HepG2 (cell line): ENCODE results near the gene MAPK12. TPM values are rescaled to one million over a fixed set of nuclear protein-coding genes. Genes with fewer than 3 reads are reported as not detected.

ENCODE experiments used
- CCDC6 ChIP-seq: sonication (generic); formaldehyde crosslinking; IDR thresholded peaks from 2 replicates; pipeline ENCODE4 v1.8.1; 2022; ENCODE audit warnings: mild to moderate bottlenecking, missing genetic modification reagents, moderate library complexity
- ELF1 ChIP-seq: sonication (generic); formaldehyde crosslinking; IDR thresholded peaks from 2 replicates; pipeline ENCODE4 v1.4.0; 2020; ENCODE audit warnings: missing genetic modification reagents
- FIP1L1 ChIP-seq: fragments of 200-400 bp; formaldehyde crosslinking; IDR thresholded peaks from 2 replicates; pipeline ENCODE4 v1.6.1; 2018; ENCODE audit warnings: low read depth, mild to moderate bottlenecking, low read length, moderate library complexity, borderline replicate concordance; ENCODE audit not compliant: insufficient read depth
- GFI1 ChIP-seq: sonication (generic); formaldehyde crosslinking; IDR thresholded peaks from 2 replicates; pipeline ENCODE4 v1.5.0; 2020; ENCODE audit warnings: missing genetic modification reagents, mild to moderate bottlenecking, borderline replicate concordance
- HOXA9 ChIP-seq: sonication (generic); formaldehyde crosslinking; IDR thresholded peaks from 2 replicates; pipeline ENCODE4 v1.8.1; 2022; ENCODE audit warnings: missing genetic modification reagents, mild to moderate bottlenecking, moderate library complexity, borderline replicate concordance
- IKZF4 ChIP-seq: sonication (generic); formaldehyde crosslinking; IDR thresholded peaks from 2 replicates; pipeline ENCODE4 v1.5.1; 2020; ENCODE audit warnings: borderline replicate concordance, mild to moderate bottlenecking, low read depth, missing genetic modification reagents; ENCODE audit errors: not compliant biosample characterization
- SNAPC5 ChIP-seq: sonication (generic); formaldehyde crosslinking; IDR thresholded peaks from 2 replicates; pipeline ENCODE4 v1.8.1; 2023; ENCODE audit warnings: mild to moderate bottlenecking, missing genetic modification reagents, borderline replicate concordance
- UBTF ChIP-seq: sonication (generic); formaldehyde crosslinking; IDR thresholded peaks from 2 replicates; pipeline ENCODE4 v1.4.0; 2020; ENCODE audit warnings: mild to moderate bottlenecking, missing genetic modification reagents
- WIZ ChIP-seq: sonication (generic); formaldehyde crosslinking; IDR thresholded peaks from 2 replicates; pipeline ENCODE4 v1.5.1; 2020; ENCODE audit warnings: mild to moderate bottlenecking, missing genetic modification reagents
- ZBTB10 ChIP-seq: sonication (generic); formaldehyde crosslinking; IDR thresholded peaks from 2 replicates; pipeline ENCODE4 v1.4.0; 2020; ENCODE audit warnings: missing genetic modification reagents, borderline replicate concordance
- ZBTB3 ChIP-seq: sonication (generic); formaldehyde crosslinking; IDR thresholded peaks from 2 replicates; pipeline ENCODE4 v1.4.0; 2020; ENCODE audit warnings: low read depth, mild to moderate bottlenecking, moderate library complexity, missing genetic modification reagents, borderline replicate concordance
- ZBTB4 ChIP-seq: sonication (generic); formaldehyde crosslinking; IDR thresholded peaks from 2 replicates; pipeline ENCODE4 v1.4.0; 2020; ENCODE audit warnings: missing genetic modification reagents, mild to moderate bottlenecking, borderline replicate concordance
- ZMYM2 ChIP-seq: sonication (generic); formaldehyde crosslinking; IDR thresholded peaks from 2 replicates; pipeline ENCODE4 v1.8.0; 2022; ENCODE audit warnings: mild to moderate bottlenecking, missing genetic modification reagents
- ZNF101 ChIP-seq: sonication (generic); formaldehyde crosslinking; IDR thresholded peaks from 2 replicates; pipeline ENCODE4 v1.4.0; 2020; ENCODE audit warnings: mild to moderate bottlenecking, low read depth, missing genetic modification reagents, borderline replicate concordance
- ZNF180 ChIP-seq: sonication (generic); formaldehyde crosslinking; IDR thresholded peaks from 2 replicates; pipeline ENCODE4 v1.4.0; 2020; ENCODE audit warnings: low read depth, missing genetic modification reagents, borderline replicate concordance
- ZNF234 ChIP-seq: sonication (generic); formaldehyde crosslinking; conservative IDR thresholded peaks from 2 replicates; pipeline ENCODE4 v1.5.1; 2020; ENCODE audit warnings: mild to moderate bottlenecking, missing genetic modification reagents
- ZNF460 ChIP-seq: sonication (generic); formaldehyde crosslinking; IDR thresholded peaks from 2 replicates; pipeline ENCODE4 v1.5.1; 2020; ENCODE audit warnings: missing genetic modification reagents, mild to moderate bottlenecking, borderline replicate concordance
- ZNF589 ChIP-seq: sonication (generic); formaldehyde crosslinking; conservative IDR thresholded peaks from 2 replicates; pipeline ENCODE4 v1.8.0; 2022; ENCODE audit warnings: mild to moderate bottlenecking, moderate library complexity, missing genetic modification reagents
- ZNF720 ChIP-seq: sonication (generic); formaldehyde crosslinking; IDR thresholded peaks from 2 replicates; pipeline ENCODE4 v1.4.0; 2020; ENCODE audit warnings: missing genetic modification reagents
- ZNF780A ChIP-seq: sonication (generic); formaldehyde crosslinking; IDR thresholded peaks from 2 replicates; pipeline ENCODE4 v1.8.0; 2022; ENCODE audit warnings: mild to moderate bottlenecking, missing genetic modification reagents, moderate library complexity
- polyA plus RNA-seq, 8 experiments: library from polyadenylated mRNA; depleted of rRNA in 3 of 8; stranded (reverse) in 7 of 8; unstranded in 1 of 8; fragments of >200 nt; fragmentation: Illumina TruSeq in 4 of 8; extraction: Trizol in 4 of 8; gene quantifications; 2 replicates each; pipeline versions ENCODE4 v1.2.1 to v1.2.3, GENCODE V29; 2011 to 2016; ENCODE audit warnings: low read depth in 4 of 8, missing spikeins in 1 of 8, mixed read lengths in 1 of 8; ENCODE audit not compliant: insufficient read depth in 1 of 8
- total RNA-seq, 5 experiments: library from RNA; depleted of rRNA; stranded (reverse); fragments of >200 nt; fragmentation: Illumina TruSeq; extraction: Trizol; gene quantifications; 2 replicates each; pipeline ENCODE4 v1.2.3, GENCODE V29; 2016; ENCODE audit warnings: low read depth in 1 of 5

Gene MAPK12
- total and polyA plus RNA-seq, 2 of the 13 experiments (the other 11 are each of a cell fraction or from before 2014, with no cell fraction given) = 22.2 to 23.3 TPM

GRCh38 chr22:50270666-50271394, 9.3 kb upstream of the MAPK12 start (continued):
- TF ChIP-seq ZBTB4 (CRISPR knock-in tag) (no peak), ZMYM2 (CRISPR knock-in tag) (no peak), SNAPC5 (CRISPR knock-in tag) (no peak), ZNF234 (no peak), HOXA9 (CRISPR knock-in tag) (no peak), ELF1 (no peak), ZBTB3 (CRISPR knock-in tag) (no peak), ZNF589 (peak; percentile 80; the same call in 1 of the 2 replicates), GFI1 (no peak), ZNF101 (CRISPR knock-in tag) (no peak), ZNF180 (CRISPR knock-in tag) (no peak), ZNF460 (CRISPR knock-in tag) (no peak), CCDC6 (CRISPR knock-in tag) (peak; percentile 30; the same call in 1 of the 2 replicates), ZNF720 (CRISPR knock-in tag) (no peak), IKZF4 (CRISPR knock-in tag) (peak; percentile 83), FIP1L1 (no peak), WIZ (CRISPR knock-in tag) (peak; percentile 95; the same call in 1 of the 2 replicates), UBTF (CRISPR knock-in tag) (peak; percentile 64), ZBTB10 (CRISPR knock-in tag) (peak; percentile 71; the same call in 1 of the 2 replicates), ZNF780A (CRISPR knock-in tag) (peak; percentile 55; the same call in 1 of the 2 replicates)
